SU-DHL-6 (cell line): Measurements from ENCODE around the gene NFE2L1.

Experiments
- H2AFZ ChIP-seq: fragments of 200-600 bp; sonication (generic); 2 replicates; pipeline ENCODE4 v1.6.1; 2014; ENCODE audit warnings: low read depth, mild to moderate bottlenecking, moderate library complexity, mixed read lengths, antibody characterized with exemption, low read length; ENCODE audit not compliant: severe bottlenecking
- H3F3A ChIP-seq: fragments of 200-600 bp; shearing (Covaris generic); 2 replicates; pipeline ENCODE4 v1.6.0; 2016; ENCODE audit warnings: antibody characterized with exemption, mild to moderate bottlenecking; ENCODE audit not compliant: insufficient read depth
- H3K27ac ChIP-seq: fragments of 200-600 bp; sonication (generic); 2 replicates; pipeline ENCODE4 v1.5.1; 2016; ENCODE audit warnings: low read depth, mild to moderate bottlenecking, low read length, moderate library complexity, mixed read lengths
- H3K27me3 ChIP-seq: fragments of 200-600 bp; sonication (generic), shearing (Covaris generic); 2 replicates; pipeline ENCODE4 v1.6.0; 2014; ENCODE audit warnings: mild to moderate bottlenecking, low read length
- H3K36me3 ChIP-seq: fragments of 200-600 bp; sonication (generic); 2 replicates; pipeline ENCODE4 v1.6.1; 2014; ENCODE audit warnings: mild to moderate bottlenecking, low read length, mixed read lengths
- H3K4me2 ChIP-seq: fragments of 300-600, 200-600 bp; shearing (Covaris generic), sonication (generic); 2 replicates; pipeline ENCODE4 v1.6.0; 2014; ENCODE audit warnings: low read length, low read depth, mild to moderate bottlenecking; ENCODE audit not compliant: poor library complexity, severe bottlenecking
- H3K4me3 ChIP-seq: fragments of 200-600 bp; sonication (generic); 2 replicates; pipeline ENCODE4 v1.5.1; 2014; ENCODE audit warnings: antibody characterized with exemption, low read length, mild to moderate bottlenecking, mixed read lengths; ENCODE audit not compliant: insufficient read depth, poor library complexity, severe bottlenecking
- H3K79me2 ChIP-seq: fragments of 200-600 bp; sonication (generic); 2 replicates; pipeline ENCODE4 v1.6.1; 2014; ENCODE audit warnings: mild to moderate bottlenecking, low read length, moderate library complexity; ENCODE audit not compliant: insufficient read depth
- H3K9ac ChIP-seq: fragments of 200-600 bp; sonication (generic); 2 replicates; pipeline ENCODE4 v1.7.0; 2014; ENCODE audit warnings: mild to moderate bottlenecking, low read length
- H3K9me2 ChIP-seq: fragments of 200-600 bp; sonication (generic); replicated peaks from 2 replicates; pipeline ENCODE4 v1.6.1; 2014; ENCODE audit warnings: low read length; ENCODE audit not compliant: insufficient read depth
- H3K9me3 ChIP-seq: fragments of 200-600 bp; sonication (generic); 2 replicates; pipeline ENCODE4 v1.6.1; 2014; ENCODE audit warnings: low read length, mixed read lengths; ENCODE audit not compliant: insufficient read depth
- H4K20me1 ChIP-seq: fragments of 200-600 bp; sonication (generic); 2 replicates; pipeline ENCODE4 v1.6.1; 2014; ENCODE audit warnings: low read depth, mild to moderate bottlenecking, antibody characterized with exemption, low read length, moderate library complexity, mixed read lengths
- EZH2phosphoT487 ChIP-seq: fragments of 200-600 bp; sonication (generic), shearing (Covaris generic); conservative IDR thresholded peaks from 2 replicates; pipeline ENCODE4 v1.6.1; 2018; ENCODE audit warnings: mild to moderate bottlenecking, antibody characterized with exemption, low read length, moderate library complexity, mixed read lengths
- TF ChIP-seq, protein P1 (sequence below): fragments of 200-600 bp; sonication (generic); IDR thresholded peaks from one replicate; pipeline ENCODE4 v1.5.1; 2017; ENCODE audit warnings: antibody characterized with exemption, mild to moderate bottlenecking, low read length, moderate library complexity; ENCODE audit not compliant: insufficient read depth, poor library complexity, severe bottlenecking

The NFE2L1 gene

DNA sequence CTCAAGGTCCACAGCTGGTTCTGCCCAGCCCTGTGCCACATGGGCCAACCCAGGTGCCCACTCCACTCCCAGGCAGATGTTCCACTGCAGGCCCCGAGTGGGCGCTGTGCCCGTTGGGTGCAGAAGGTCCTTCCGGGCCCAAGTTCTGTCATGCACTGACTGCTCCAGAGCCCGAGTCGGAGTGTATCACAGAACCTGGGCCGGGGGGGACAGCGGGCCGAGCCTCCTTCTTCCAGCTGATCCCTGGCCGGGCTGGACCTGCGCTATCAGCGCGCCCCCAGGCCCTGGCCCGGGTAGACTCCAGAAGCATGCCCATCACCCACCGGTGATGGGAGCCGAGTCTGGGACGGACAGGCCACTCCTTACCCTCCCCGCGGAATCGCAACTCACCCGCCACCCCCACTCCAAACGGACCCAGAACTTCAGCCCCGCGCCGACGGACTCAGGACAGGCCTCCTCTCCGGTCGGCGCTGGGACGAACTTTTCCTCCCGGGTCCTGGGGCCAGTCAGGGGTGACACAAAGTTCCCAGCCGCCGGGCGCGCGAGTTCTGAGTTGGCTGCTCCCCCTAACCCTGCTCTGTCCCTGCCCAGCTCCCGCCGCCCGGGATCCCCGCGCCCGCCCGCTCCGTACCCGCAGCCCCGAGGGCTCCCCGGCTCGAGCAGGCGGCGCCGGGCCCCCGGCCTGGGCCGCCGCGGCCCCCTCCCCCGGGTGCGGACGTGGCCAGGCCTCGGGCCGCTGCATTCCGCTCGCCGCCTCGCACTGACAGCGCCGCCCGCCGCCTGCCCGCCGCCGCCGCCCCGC, 10.9 kb upstream of the NFE2L1 start, which contains the start of gene COPZ2:
TSS of gene COPZ2 (minus strand) at position 762 of the 802 bp plus-strand sequence. CDS start at position 742, 20 bp downstream.
- peak within 1 kb of the TSS; percentile 91 for H2AFZ ChIP-seq
- H3K36me3 ChIP-seq = no peaks in the 10 kb centered on the region
- 0 out of 2 replicates have a peak, but pooled peaks cover 4% of the 10 kb centered on the region for H3F3A ChIP-seq
- H3K9me3 ChIP-seq = no peaks in the 10 kb centered on the region
- H3K27ac ChIP-seq = no peak within 1 kb of the TSS
- peak within 1 kb of the TSS; percentile 40 for H3K4me3 ChIP-seq
- no peaks in the 10 kb centered on the region; the same call in 1 of the 2 replicates for H3K27me3 ChIP-seq
- no peaks in the 10 kb centered on the region for H4K20me1 ChIP-seq
- H3K4me2 ChIP-seq = peak within 1 kb of the TSS; percentile 54
- H3K9me2 ChIP-seq = no peaks in the 10 kb centered on the region
- H3K79me2 ChIP-seq = no peaks in the 10 kb centered on the region
- TF ChIP-seq EZH2phosphoT487 = peak; percentile 84; the same call in 1 of the 2 replicates
- TF ChIP-seq, protein P1, sequence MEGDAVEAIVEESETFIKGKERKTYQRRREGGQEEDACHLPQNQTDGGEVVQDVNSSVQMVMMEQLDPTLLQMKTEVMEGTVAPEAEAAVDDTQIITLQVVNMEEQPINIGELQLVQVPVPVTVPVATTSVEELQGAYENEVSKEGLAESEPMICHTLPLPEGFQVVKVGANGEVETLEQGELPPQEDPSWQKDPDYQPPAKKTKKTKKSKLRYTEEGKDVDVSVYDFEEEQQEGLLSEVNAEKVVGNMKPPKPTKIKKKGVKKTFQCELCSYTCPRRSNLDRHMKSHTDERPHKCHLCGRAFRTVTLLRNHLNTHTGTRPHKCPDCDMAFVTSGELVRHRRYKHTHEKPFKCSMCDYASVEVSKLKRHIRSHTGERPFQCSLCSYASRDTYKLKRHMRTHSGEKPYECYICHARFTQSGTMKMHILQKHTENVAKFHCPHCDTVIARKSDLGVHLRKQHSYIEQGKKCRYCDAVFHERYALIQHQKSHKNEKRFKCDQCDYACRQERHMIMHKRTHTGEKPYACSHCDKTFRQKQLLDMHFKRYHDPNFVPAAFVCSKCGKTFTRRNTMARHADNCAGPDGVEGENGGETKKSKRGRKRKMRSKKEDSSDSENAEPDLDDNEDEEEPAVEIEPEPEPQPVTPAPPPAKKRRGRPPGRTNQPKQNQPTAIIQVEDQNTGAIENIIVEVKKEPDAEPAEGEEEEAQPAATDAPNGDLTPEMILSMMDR = peak; percentile 39
- peak within 1 kb of the TSS; percentile 47 for H3K9ac ChIP-seq

DNA sequence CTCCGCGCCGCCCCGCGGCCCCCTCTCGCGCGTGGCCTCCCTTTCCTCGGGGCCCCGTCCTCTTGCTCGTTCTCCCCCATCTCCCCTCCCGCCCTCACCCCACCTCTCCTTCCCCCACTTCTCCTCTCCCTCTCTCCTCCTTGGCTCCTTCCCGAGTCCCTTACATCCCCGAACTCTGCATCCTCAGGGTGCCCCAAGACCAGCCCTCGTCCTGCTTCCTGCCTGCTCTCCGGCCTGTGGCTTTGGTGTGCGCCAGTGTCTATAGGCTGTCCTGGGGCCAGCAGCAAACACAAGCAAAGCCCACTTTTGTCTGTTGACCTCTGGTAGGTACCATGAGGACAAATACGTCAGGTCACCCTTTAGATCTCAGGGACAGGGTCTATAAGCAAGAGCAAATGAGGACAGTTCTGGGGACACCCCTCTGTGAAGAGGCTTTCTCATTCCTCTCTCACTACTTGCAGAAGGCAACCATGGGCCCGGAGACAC, 10.3 kb upstream of the NFE2L1 start:
- no peak overlapping the region for H3K9ac ChIP-seq
- no peak overlapping the region for H3K27ac ChIP-seq
- no peak overlapping the region for H3K4me2 ChIP-seq
- H3K4me3 ChIP-seq = no peak overlapping the region
- 0 out of 2 replicates have a peak, but pooled peaks cover 4% of the 10 kb centered on the region for H3F3A ChIP-seq
- no peak overlapping the region for H2AFZ ChIP-seq
- no peaks in the 10 kb centered on the region for H4K20me1 ChIP-seq
- no peaks in the 10 kb centered on the region for H3K79me2 ChIP-seq
- H3K36me3 ChIP-seq = no peaks in the 10 kb centered on the region
- TF ChIP-seq, protein P1 = no peak
- no peak for TF ChIP-seq EZH2phosphoT487
- H3K9me3 ChIP-seq = no peaks in the 10 kb centered on the region
- no peaks in the 10 kb centered on the region for H3K9me2 ChIP-seq
- no peaks in the 10 kb centered on the region; the same call in 1 of the 2 replicates for H3K27me3 ChIP-seq

DNA sequence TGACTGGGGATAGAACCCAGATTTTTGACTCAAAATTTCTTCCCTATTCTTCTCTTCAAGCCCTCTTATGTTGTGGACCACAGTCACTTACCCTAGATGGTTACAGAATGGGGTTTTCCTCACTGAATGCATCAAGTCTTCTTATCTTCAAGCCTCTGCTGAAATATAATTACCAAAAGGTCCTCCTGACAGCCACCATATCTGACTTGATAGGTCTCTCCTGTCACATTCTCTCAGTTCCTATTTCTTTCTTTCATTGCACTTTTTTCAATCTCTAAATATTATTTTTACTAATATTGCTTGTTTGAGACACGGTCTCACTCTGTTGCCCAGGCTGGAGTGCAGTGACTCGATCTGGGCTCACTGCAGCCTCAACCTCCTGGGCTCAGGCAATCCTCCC, 9.5 kb upstream of the NFE2L1 start:
- Histone ChIP-seq H3K4me2 (no peak overlapping the region), H3K36me3 (no peaks in the 10 kb centered on the region), H3K79me2 (no peaks in the 10 kb centered on the region), H3K9me3 (no peaks in the 10 kb centered on the region), H3K4me3 (no peak overlapping the region), H4K20me1 (no peaks in the 10 kb centered on the region), H3K27me3 (no peaks in the 10 kb centered on the region; the same call in 1 of the 2 replicates), H3K27ac (no peak overlapping the region), H2AFZ (no peak overlapping the region), H3K9ac (no peak overlapping the region), H3K9me2 (no peaks in the 10 kb centered on the region), H3F3A (0 out of 2 replicates have a peak, but pooled peaks cover 4% of the 10 kb centered on the region)
- TF ChIP-seq, protein P1 = no peak
- no peak for TF ChIP-seq EZH2phosphoT487
